NCI-H2107 (cell line): ENCODE results near the gene KRT15.
"Not testable (repeated sequence)": the region's sequence is repeated elsewhere in the genome, so short reads cannot be mapped to it uniquely, and the experiment has no call there.

ENCODE experiments used
- DNase-seq: peaks from one replicate; lab custom pipeline; 2025; lab: John Stamatoyannopoulos, UW

Gene KRT15

DNA sequence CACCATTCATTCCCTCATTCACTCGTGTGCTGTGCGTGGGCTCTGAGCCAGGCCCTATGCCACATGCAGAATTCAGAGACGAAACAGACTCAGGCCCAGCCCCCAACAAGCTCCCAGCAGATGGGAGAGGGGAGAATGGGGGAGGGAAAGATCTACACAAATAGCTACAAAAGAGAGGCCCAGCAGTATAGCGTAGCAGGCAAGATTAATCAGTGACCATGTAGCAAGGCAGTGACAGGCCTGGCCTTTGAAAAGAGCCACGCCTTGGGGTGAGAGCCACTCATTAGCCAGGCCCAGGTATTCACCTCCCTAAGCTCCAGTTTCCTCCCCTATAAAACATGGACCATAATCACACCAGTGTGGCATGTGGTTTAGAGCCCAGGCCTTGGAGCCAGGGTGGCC lies 25.8 kb upstream of the KRT15 start:
- DNase-seq, result no peak

DNA sequence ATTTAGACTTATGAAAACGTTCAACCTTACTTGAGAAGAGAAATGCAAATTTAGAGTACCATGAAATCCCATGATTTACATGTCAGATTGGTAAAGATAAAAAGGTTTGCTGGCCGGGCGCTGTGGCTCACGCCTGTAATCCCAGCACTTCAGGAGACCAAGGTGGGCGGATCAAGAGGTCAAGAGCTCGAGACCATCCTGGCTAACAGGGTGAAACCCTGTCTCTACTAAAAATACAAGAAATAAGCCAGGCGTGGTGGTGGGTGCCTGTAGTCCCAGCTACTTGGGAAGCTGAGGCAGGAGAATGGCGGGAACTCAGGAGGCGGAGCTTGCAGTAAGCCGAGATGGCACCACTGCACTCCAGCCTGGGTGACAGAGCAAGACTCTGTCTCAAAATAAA lies 24.1 kb upstream of the KRT15 start:
- DNase-seq, result not testable (repeated sequence)

DNA sequence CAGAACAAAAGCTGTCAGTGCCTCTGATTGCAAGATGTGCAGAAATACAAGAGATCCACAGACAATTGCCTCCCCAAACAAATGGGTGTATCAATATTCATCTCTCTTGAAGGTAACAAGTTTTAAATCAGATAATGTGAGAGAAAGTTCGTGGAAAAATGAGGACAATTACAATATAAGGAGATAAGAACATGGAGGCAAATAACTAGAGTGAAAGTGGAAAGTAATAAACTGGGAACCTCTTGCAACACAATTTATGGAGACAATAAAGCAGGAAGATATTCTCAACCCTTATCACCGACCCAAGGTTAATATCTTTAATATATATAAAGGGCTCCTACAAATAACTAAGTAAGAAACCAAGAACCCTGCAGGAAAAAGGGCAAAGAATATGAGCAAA lies 23.7 kb upstream of the KRT15 start:
- DNase-seq, result no peak

DNA sequence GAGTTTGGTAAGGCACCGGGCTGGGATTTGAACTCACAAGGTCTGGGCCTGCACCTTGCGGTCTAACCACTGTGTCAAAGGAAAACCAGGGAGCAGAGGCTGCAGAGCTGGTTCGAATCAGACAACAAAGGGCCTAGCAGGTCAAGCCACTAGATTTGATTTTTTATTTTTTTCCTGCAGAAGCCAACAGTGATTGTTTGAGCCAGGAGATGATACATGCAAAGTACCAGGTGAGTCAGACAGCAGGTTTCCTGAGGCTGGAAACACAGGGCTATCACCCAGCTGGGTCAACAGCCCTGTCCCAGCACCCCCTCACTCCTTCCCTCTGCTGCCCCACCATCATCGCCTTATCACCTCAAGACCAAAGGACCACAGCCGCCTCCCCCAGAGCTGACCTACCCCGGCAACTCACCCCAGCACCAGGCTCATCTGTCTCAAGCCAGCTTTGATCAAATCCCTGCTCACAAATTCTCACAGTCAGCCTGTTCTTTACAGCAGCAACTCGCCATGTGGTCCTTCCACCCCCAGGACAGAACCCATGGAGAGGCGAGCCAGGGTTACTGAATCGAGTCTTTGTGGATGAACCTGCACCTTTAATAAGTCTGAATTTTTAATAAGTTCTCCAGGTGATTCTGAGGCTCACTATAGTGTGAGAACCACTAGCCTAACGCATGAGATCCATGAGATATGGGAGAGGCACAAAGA lies 22.4 kb upstream of the KRT15 start:
- no peak for DNase-seq

DNA sequence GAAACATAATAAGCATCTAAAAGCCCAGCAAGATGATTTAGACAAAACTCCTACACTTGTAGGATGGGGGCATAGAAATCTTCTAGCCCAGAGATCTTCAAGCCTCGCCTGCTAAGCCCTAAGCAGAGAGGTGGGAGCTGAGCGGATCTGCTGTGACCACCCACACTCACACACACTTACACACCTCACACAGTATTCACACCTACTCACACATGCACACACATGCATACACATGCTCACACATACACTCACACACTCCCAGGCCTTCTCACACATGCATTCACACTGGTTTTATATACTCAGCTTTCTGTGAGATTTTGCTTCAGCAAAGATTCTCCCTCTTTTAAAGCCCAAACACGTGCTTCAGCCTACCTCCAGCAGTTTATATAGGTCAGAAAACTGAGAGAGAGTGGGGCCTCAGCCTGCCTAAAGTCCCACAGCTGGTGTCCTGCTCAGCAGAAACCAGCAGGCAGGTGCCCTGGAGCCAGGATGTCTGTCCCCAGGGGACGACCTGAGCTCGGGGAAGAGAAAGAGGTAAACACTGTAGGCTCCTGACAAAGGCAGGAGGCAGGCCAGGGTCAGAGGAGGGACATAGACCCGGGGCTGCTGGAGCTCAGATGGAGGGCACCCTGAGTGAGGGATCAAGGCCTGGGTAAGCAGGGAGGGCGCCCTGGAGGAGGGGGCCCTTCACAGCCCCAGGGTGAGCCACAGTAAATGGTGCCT lies 21.4 kb upstream of the KRT15 start:
- DNase-seq, result no peak

DNA sequence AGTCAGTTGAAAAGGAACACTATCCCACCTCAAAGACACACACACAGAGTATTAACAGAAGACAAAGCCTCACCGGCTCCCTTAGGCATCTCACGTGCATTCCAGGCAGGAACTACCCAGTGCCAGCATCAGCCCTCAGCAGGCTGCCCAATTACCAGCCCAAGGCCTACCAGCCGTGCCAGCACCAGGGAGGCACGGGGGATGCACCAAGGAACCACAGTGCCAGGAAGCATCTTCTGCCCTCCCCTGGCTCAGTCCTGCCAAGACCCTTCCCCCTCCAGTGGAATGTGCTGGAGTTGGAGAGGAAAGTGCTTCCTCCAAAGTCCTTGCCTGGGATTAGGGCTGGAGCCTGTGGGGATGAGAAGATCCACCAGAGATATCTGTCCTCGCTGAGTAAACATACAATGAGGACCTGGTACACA lies 20.4 kb upstream of the KRT15 start:
- DNase-seq, result no peak

DNA sequence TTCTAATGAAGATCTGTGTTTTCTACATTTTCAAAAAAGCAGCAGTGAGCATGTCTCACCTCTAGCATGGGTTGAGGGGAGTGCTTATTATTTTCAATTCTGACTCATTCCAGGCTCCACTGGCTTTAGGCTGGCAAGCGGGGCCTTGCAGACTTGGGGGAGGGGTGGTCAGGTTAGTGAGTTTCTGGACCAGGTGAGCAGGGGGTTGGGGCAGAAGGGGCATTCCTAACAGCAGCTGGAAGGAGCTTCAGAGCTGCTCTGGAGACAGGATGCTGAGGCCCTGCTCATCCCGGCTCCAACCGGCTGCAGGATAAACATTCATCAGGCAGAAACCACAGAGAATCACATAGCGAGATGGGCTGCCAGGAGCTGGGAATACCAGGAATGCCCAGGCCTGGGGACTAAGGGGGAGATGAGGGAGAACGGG lies 19.9 kb upstream of the KRT15 start:
- no peak for DNase-seq

DNA sequence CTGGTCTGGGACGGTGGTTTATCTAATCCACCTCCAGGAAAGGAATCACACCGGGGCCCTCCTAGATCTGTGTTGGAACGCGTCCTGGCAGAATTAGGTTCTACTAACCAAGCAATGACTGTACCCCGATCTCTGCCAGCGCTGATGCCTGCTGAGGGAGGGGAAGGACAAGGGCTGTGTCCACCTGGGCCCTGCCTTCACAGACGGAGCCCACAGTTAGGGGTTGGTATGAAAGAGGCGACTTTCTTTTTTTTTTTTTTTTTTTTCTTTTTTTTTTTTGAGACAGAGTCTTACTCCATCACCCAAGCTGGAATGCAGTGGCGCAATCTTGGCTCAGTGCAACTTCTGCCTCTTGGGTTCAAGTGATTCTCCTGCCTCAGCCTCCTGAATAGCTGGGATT lies 19.3 kb upstream of the KRT15 start:
- DNase-seq, result no peak

DNA sequence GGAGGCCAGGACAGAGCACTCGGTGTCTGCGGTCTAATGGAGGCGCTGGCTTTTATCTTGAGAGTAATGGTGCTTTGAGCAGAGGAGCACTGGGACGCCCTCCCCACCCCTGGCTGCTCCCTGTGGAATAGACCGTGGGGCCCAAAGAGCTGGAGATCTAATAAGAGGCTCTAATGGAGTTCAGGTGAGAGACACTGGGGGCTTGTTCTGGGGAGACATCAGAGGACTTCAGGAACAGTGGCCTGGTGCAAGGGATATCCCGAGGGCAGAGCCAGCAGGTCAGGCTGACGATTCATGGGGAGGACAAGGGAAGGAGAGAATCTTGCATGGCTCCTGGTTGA lies 18.9 kb upstream of the KRT15 start:
- DNase-seq, result no peak

DNA sequence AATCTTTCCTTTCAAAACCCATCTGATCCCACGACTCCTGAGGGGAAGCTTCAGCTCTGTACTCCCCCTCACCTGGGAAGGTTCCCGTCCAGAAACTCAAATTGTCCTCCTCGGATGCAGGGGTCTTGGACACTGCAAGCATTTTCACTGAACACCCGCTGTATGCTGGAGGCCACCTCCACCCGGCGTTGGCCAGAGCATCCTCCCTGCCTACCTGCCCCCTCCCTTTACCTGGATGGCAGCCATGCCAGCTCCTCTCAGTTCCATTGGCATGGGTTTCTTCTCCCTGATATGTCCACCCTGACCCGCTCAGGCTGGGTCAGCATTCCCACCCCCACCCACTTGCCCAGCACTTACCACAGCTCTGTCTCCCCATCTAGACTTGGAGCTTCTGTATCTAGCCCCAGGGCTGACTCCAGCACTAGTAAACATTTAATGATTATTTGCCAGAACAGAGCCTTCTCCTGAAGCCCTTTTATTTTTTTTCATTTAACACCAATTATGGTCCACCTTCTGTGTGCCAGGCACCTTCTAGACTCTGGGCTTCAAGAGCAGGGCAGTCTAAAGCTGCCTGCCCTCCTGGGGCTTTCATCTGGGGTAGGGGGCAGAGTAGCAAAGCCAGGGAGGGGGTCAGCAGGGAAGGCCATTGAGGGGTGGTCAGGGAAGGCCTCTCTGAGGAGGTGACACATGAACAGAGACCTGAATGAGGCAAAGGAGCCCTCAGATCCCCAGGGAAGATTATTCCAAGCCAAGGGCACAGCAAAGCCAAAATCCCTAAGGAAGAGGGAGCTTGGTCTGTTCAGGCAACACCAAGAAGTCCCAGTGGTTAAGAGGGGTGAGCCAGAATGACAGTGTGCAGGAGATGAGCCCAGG lies 18.3 kb upstream of the KRT15 start:
- DNase-seq, result no peak

DNA sequence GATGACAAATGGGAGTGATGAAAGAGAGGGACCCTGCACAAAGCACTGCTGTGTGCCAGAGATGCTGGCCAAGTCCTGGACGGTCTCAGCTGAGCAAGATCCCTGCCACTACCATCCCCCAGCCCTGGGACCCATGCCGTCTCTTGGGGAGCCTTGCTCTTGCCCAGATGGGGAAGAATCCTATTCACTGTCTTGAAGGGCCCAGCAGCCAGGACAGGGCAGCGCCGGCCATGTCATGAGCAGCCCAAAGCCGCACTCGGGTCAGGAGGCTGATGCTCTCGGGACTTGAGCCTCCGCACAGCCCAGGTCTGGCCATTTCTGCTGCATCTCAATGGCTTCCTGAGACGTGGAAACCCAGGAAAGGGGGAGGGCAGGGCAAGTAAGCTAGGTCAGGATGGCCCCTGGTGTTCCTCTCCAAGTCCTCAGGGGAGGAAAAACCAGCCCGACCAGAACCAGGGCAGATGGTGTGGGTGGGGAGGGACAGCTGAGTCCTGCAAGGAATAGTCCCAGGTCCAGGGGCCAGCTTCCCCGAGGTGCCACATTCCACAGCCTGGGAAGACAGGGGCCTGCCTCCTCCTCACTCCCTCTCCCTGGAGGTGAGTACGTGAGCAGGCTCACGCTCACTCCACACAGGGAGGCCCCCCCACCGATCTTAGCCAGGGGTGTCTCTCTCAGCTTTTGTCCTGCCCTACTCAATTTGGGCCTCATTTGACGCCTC lies 17.2 kb upstream of the KRT15 start:
- DNase-seq, result no peak

DNA sequence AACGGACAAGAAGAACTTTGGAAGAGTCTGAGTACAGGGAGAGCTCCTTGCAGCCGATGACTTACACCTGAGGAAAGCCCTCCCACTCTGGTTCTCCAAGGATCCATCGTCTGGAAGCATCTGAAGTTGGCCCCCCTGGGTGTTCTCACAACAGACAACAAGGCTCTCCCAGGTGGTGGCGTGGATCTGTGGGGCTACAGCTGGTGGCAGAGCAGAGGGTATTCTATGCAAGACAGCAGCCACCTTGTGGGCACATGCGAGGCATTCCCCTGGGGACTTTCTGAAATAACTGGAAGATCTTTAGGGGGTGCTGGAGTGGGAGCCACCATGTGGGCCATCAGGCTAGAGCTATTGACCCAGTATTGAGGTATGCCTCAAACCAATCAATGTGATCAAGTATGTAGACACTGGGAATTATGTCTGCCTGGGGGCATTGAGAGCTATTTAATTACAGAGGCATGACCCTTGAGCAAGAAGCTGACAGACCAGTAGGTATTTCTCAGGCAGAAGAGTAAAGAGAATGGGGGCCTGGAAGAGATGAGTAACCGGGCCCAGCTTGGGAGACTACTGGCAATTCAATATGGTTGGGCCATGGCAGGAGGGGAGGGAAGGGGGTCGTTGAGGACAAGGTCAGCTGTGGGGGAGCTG lies 16.3 kb upstream of the KRT15 start:
- DNase-seq, result no peak

DNA sequence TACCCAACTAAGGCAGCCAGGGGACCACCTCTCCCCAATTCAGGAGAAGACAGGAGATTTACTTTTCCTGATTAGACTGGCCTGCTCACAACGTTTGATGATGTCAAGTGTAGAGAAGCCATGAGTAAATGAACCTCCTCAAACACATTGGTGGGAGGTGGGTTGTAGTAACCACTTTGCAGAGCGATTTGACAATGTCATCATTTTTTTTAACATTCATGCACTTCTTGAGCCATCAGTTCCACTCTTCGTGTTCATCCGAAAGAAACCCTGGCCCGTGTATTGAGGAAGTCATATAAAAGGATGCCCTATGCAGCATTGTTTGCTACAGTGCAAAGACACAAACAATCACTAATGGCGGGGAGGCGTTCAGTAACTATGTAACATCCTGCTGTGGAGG lies 14.9 kb upstream of the KRT15 start:
- no peak for DNase-seq

DNA sequence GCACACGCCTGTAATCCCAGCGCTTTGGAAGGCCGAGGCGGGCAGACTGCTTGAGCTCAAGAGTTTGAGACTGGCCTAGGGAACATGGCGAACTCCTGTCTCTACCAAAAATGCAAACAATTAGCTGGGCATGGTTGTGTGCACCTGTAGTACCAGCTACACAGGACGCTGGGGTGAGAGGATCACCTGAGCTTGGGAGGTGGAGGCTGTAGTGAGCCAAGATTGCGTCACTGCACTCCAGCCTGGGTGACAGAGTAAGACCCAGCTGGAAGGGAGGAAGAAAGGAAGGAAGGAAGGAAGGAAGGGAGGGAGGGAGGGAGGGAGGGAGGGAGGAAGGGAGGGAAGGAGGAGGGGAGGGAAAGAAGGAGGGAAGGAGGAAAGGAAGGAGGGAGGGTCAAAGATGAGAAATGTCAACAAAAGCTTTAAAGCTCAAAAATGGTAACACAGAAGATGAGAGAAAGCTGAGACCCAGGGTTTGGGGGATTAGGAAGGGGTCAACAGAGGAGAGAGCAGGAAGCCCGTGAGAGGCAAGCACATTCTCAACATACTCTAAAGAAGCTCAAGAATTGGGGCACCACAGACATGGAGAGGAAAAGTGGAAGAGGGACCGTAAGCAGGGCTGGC lies 14.4 kb upstream of the KRT15 start:
- no peak for DNase-seq

DNA sequence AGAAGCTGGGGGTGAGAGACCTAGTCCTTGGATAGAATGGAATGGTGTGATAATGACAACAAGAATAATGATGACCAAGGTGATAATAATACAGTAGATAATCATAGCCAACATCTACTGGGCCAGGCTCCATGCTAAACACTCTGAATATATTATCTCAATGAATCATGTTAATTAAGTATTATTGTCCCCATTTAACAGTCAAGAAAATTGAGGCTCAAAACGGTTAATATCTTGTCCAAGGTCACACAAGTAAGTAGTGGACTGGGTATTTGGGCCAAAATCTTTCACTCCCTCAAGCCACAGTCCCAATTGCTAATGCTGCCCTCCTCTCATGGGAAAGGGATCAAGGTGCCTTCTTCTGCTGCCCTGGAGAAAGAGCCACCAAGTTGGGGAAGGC lies 13.3 kb upstream of the KRT15 start:
- no peak for DNase-seq

DNA sequence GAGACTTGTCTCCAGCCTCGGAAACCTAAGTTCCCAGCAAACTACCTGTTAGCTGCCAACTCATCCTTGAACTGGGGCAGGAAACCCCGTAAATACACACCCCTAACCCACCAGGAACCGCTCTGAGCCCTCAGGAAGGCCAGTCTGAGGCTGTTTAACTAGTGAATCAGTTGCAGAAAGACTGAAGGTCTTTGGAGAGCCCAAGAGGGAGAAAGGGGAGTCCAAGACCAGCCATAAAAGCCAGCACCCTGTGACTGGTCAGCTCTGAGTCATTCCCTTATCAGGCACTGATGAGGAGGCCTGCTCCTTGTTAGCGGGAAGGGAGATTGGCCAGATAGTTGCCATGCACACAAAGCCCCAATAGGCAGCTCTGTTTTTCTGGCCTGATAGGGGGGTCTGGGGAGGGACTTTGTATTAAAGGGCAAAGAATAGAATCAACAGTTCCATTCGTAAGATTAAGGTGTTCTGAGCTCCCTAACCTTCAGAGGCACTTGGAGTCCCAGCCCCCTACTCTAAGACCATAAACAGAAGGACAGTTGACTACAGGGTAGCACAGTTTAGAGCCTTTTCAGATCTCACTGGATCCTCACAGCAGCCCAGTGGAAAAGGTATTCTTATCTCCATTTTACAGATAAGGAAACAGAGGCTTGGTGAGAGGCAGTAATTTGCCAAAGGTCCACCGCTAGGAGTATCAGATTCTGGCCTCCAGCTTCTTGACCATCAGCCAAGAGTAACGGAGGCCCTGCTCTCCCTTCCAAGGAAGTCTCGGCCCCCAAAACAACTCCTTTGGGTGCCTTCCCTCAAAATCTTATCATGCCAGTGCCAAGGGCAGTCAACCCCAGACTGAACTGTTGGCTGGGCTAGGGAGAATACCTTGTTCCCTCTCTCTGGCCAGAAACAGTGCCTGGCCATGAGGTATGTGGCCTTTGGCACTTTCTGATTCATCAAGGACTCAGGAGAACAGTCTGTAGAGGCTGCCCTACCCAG lies 11.7 kb upstream of the KRT15 start:
- no peak for DNase-seq

DNA sequence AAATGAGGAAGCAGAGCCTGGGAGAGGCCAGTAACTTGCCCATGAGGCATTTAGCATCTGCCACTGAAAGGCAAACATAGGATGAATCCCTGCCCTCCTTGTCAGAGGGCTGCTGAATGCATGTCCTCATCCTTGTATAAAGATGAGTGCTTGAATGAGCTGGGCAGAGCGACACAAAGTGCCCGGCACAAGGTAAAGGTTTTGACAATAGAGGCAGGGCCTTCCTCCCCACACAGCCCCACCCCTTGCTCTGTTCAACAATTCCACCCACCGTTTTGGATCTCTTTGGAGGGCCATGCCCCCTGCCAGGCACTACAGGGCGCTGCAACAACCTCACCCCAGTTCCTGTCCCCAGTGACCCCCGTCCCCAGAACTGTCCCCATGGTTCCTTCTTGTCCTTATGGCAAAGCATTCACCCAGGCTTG lies 10.8 kb upstream of the KRT15 start:
- no peak for DNase-seq

DNA sequence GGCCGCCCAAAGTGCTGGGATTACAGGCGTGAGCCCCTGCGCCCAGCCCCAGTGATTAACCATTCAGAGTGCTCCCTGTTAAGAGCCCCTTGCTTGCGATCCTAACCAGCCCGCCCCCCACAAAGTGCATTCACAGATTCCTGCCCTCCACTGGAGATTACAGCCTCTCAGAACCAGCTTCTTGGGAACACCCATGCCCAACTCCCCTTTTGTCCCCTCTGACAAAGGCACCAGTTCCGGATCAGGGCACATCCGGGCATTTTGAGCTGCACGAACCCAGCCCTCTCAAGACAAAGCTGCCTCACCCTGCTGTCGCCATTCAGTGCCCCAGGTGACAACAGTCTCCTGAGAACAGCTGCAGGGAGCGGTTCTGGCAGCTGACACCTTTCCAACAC lies 10.3 kb upstream of the KRT15 start:
- DNase-seq, result no peak

DNA sequence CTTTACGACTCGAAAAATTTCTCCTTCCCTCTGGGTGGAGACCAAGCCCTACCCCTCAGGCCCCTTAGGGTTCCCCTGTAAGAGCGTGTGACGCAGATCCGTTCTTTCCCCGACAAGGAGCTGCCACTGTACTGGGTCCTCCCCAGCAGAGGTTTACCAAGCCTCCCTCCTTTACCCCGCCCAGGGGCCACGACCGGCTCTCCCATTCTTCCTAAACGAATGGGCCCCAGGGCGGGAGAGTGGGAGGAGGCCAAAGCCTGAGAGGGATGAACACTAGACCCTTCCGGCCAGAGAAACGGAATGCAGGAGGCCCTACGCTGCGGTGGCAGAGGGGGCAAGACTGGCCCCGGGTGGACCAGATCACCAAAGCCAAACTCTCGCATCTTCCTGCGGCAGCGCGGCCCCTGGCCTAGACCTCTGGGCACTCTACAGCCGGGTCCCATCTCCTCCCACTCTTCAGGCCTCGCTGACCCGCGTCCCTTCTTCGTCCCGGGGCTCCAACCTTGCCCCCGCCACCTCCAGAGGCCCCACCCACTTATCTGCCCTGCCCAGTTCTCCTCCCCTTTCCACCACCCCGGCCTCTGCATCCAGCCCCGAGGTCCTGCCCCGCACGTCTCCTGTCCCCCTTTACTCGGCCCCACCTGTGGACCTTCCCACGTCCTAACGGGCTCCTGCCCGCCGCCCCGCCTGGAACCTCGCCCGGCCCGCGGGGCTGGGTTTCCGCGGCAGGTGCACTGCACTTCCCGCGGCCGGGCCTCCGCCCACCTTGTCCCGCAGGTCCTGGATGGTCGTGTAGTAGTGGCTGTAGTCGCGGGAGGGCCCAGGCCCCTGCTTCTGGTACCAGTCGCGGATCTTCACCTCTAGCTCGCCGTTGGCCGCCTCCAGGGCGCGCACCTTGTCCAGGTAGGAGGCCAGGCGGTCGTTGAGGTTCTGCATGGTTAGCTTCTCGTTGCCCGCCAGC lies 8.7 kb upstream of the KRT15 start:
- DNase-seq, result no peak
